Hepatocyte (in vitro differentiated cells): ENCODE data around the gene SEC14L6.

ENCODE experiments used
- EZH2 ChIP-seq: fragments of 200-600 bp; sonication (generic); IDR thresholded peaks from 2 replicates; pipeline ENCODE4 v1.6.1; 2016; ENCODE audit warnings: antibody characterized with exemption, mild to moderate bottlenecking, borderline replicate concordance
- TF ChIP-seq, protein P1 (sequence below): fragments of 200-600 bp; sonication (generic); IDR thresholded peaks from 2 replicates; pipeline ENCODE4 v1.5.1; 2016; ENCODE audit warnings: antibody characterized with exemption, mild to moderate bottlenecking; ENCODE audit not compliant: poor library complexity

DNA sequence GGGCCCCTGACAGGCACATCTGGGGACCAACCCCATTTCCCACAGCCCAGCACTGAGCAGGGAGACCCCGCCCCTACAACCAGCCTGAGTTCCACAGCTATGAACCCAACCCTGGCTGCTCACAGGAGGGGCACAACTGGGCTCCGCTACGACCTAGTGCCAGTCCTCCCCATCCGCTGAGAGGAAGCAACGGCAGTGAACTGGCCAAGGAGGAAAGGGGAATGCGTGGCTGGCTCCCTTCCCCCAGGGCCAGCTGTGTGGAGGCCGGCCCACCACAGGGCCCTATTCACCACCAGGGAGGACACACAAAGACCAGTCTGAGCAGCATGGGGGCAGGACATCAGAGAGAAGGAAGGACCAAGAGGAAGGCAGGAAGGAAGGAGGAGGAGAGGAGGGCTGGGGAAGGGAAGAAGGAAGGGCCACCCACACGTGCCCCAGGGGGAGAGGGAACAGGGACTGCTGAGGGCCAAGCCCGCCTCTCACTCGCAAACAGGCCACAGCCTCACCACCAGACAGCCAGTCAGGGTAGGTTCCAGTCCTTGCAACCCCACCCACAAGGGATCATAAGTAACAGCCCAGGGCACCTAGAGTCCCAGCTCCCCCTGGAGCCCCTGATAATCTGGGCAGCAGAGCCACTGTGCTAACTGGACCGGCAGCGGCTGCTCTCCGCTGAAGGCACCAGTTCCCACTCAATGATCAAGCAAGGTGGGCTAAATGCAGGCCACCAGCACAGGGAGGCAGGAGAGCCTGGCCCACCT is 36.4 kb upstream of the SEC14L6 start:
- TF ChIP-seq, protein P1, sequence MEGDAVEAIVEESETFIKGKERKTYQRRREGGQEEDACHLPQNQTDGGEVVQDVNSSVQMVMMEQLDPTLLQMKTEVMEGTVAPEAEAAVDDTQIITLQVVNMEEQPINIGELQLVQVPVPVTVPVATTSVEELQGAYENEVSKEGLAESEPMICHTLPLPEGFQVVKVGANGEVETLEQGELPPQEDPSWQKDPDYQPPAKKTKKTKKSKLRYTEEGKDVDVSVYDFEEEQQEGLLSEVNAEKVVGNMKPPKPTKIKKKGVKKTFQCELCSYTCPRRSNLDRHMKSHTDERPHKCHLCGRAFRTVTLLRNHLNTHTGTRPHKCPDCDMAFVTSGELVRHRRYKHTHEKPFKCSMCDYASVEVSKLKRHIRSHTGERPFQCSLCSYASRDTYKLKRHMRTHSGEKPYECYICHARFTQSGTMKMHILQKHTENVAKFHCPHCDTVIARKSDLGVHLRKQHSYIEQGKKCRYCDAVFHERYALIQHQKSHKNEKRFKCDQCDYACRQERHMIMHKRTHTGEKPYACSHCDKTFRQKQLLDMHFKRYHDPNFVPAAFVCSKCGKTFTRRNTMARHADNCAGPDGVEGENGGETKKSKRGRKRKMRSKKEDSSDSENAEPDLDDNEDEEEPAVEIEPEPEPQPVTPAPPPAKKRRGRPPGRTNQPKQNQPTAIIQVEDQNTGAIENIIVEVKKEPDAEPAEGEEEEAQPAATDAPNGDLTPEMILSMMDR = no peak
- no peak for TF ChIP-seq EZH2
